Mucosa of stomach (tissue), 1 donor: ENCODE results near the gene ATG7.
"Not testable (repeated sequence)": the region's sequence is repeated elsewhere in the genome, so short reads cannot be mapped to it uniquely, and the experiment has no call there.

Experiments
- H3K27me3 ChIP-seq: one replicate; pipeline ENCODE4 v1.7.0; 2013; ENCODE audit warnings: mild to moderate bottlenecking, low read length; ENCODE audit not compliant: control insufficient read depth, insufficient read depth
- H3K36me3 ChIP-seq: one replicate; pipeline ENCODE4 v1.7.0; 2013; ENCODE audit warnings: low read length; ENCODE audit not compliant: control insufficient read depth, insufficient read depth
- H3K4me1 ChIP-seq: one replicate; pipeline ENCODE4 v1.7.0; 2013; ENCODE audit warnings: mild to moderate bottlenecking, low read length; ENCODE audit not compliant: control insufficient read depth, insufficient read depth
- H3K4me3 ChIP-seq: one replicate; pipeline ENCODE4 v1.7.0; 2013; ENCODE audit warnings: low read length
- H3K9ac ChIP-seq: one replicate; pipeline ENCODE4 v1.7.0; 2013; ENCODE audit warnings: mild to moderate bottlenecking, low read length, moderate library complexity
- H3K9me3 ChIP-seq: one replicate; pipeline ENCODE4 v1.7.0; 2013; ENCODE audit warnings: mild to moderate bottlenecking, low read length, moderate library complexity; ENCODE audit not compliant: control insufficient read depth
- donor health status: Pancreatic carcinoma.

ATG7 gene

GRCh38 chr3:11513125-11513816 lies 241.1 kb downstream of the ATG7 start:
- H3K9me3 ChIP-seq, H3K36me3 ChIP-seq, H3K4me3 ChIP-seq, H3K27me3 ChIP-seq, H3K9ac ChIP-seq: not testable (repeated sequence)
- H3K4me1 ChIP-seq = peaks cover 37% of the 10 kb centered on the region

GRCh38 chr3:11513817-11514135 lies 241.6 kb downstream of the ATG7 start:
- peaks cover 32% of the 10 kb centered on the region for H3K4me1 ChIP-seq

GRCh38 chr3:11514191-11514821 lies 242.1 kb downstream of the ATG7 start:
- Histone ChIP-seq H3K27me3 (no peaks in the 10 kb centered on the region), H3K9me3 (no peaks in the 10 kb centered on the region), H3K9ac (no peak overlapping the region), H3K36me3 (no peaks in the 10 kb centered on the region), H3K4me3 (no peak overlapping the region), H3K4me1 (peaks cover 27% of the 10 kb centered on the region)

More at GRCh38 chr3:11513817-11514135, 241.6 kb downstream of the ATG7 start:
- no peaks in the 10 kb centered on the region for H3K27me3 ChIP-seq
- no peaks in the 10 kb centered on the region for H3K9me3 ChIP-seq
- no peak overlapping the region for H3K9ac ChIP-seq
- no peak overlapping the region for H3K4me3 ChIP-seq
- no peaks in the 10 kb centered on the region for H3K36me3 ChIP-seq

GRCh38 chr3:11517601-11518000 lies 245.4 kb downstream of the ATG7 start:
- H3K4me1 ChIP-seq = peaks cover 13% of the 10 kb centered on the region
- H3K36me3 ChIP-seq = no peaks in the 10 kb centered on the region
- H3K4me3 ChIP-seq = no peak overlapping the region
- no peak overlapping the region for H3K9ac ChIP-seq
- no peaks in the 10 kb centered on the region for H3K9me3 ChIP-seq
- H3K27me3 ChIP-seq = no peaks in the 10 kb centered on the region

- no peak overlapping the region for H3K4me3 ChIP-seq
- no peaks in the 10 kb centered on the region for H3K27me3 ChIP-seq
- no peaks in the 10 kb centered on the region for H3K4me1 ChIP-seq
- no peak overlapping the region for H3K9ac ChIP-seq
- H3K9me3 ChIP-seq = no peaks in the 10 kb centered on the region
- H3K36me3 ChIP-seq = no peaks in the 10 kb centered on the region
These were observed 249.0 kb downstream of the ATG7 start for GRCh38 chr3:11521167-11521566.

GRCh38 chr3:11522398-11522715 lies 250.2 kb downstream of the ATG7 start:
- H3K4me1 ChIP-seq = no peaks in the 10 kb centered on the region
- no peak overlapping the region for H3K9ac ChIP-seq
- no peaks in the 10 kb centered on the region for H3K27me3 ChIP-seq
- H3K9me3 ChIP-seq = no peaks in the 10 kb centered on the region
- H3K4me3 ChIP-seq = no peak overlapping the region
- H3K36me3 ChIP-seq = no peaks in the 10 kb centered on the region

GRCh38 chr3:11522953-11523571 lies 250.9 kb downstream of the ATG7 start:
- H3K27me3 ChIP-seq = no peaks in the 10 kb centered on the region
- H3K9me3 ChIP-seq = no peaks in the 10 kb centered on the region
- no peak overlapping the region for H3K9ac ChIP-seq
- H3K4me1 ChIP-seq = no peaks in the 10 kb centered on the region
- no peaks in the 10 kb centered on the region for H3K36me3 ChIP-seq
- H3K4me3 ChIP-seq = no peak overlapping the region

- H3K9me3 ChIP-seq = no peaks in the 10 kb centered on the region
- no peak overlapping the region for H3K4me3 ChIP-seq
These were observed 251.4 kb downstream of the ATG7 start for GRCh38 chr3:11523572-11524101.

GRCh38 chr3:11526121-11526520 lies 253.9 kb downstream of the ATG7 start:
- H3K4me3 ChIP-seq, H3K9me3 ChIP-seq, H3K27me3 ChIP-seq, H3K4me1 ChIP-seq, H3K9ac ChIP-seq, H3K36me3 ChIP-seq: not testable (repeated sequence)

More at GRCh38 chr3:11523572-11524101, 251.4 kb downstream of the ATG7 start:
- Histone ChIP-seq H3K27me3 (no peaks in the 10 kb centered on the region), H3K9ac (no peak overlapping the region), H3K36me3 (no peaks in the 10 kb centered on the region), H3K4me1 (no peaks in the 10 kb centered on the region)

GRCh38 chr3:11529281-11529680 lies 257.1 kb downstream of the ATG7 start:
- Histone ChIP-seq H3K4me1 (no peaks in the 10 kb centered on the region), H3K36me3 (no peaks in the 10 kb centered on the region), H3K4me3 (no peak overlapping the region), H3K27me3 (no peaks in the 10 kb centered on the region), H3K9me3 (no peaks in the 10 kb centered on the region), H3K9ac (no peak overlapping the region)

- H3K4me1 ChIP-seq = no peaks in the 10 kb centered on the region
- no peaks in the 10 kb centered on the region for H3K9me3 ChIP-seq
- no peaks in the 10 kb centered on the region for H3K36me3 ChIP-seq
- no peak overlapping the region for H3K4me3 ChIP-seq
- no peak overlapping the region for H3K9ac ChIP-seq
- H3K27me3 ChIP-seq = no peaks in the 10 kb centered on the region
These were observed 258.0 kb downstream of the ATG7 start for GRCh38 chr3:11530153-11530721.

- Histone ChIP-seq H3K9me3 (no peaks in the 10 kb centered on the region), H3K4me3 (no peak overlapping the region), H3K9ac (no peak overlapping the region), H3K36me3 (no peaks in the 10 kb centered on the region), H3K4me1 (no peaks in the 10 kb centered on the region), H3K27me3 (no peaks in the 10 kb centered on the region)
These were observed 260.8 kb downstream of the ATG7 start for GRCh38 chr3:11532931-11533391.
